WTC11 (cell line): ENCODE results near the gene RTEL1. TPM values are rescaled to one million over a fixed set of nuclear protein-coding genes. Genes with fewer than 3 reads are reported as not detected.

Source experiments
- ATAC-seq: fragments of 200-7000 bp; cut with Tn5 transposase; 2 replicates; pipeline ENCODE4 v1.10.0; 2021; ENCODE audit warnings: mild to moderate bottlenecking, moderate library complexity
- CTCF ChIA-PET: fragments of 300-600 bp; sonication (Branson Sonifier 250); formaldehyde crosslinking; loops from one replicate; lab custom pipeline; 2021; ENCODE audit warnings: antibody characterized with exemption; lab: Charles Lee
- POLR2A ChIA-PET: fragments of 350-600 bp; sonication (Branson Sonifier 250); formaldehyde crosslinking; loops from one replicate; lab custom pipeline; 2021; ENCODE audit warnings: antibody characterized with exemption; lab: Charles Lee
- DNase-seq: peaks from one replicate; pipeline ENCODE4 v3.0.0; 2021; ENCODE audit warnings: low spot score
- H3K27ac Mint-ChIP-seq: 2 replicates; pipeline ENCODE4 v1.8.0; 2021; ENCODE audit warnings: mixed read lengths
- H3K27me3 Mint-ChIP-seq: 2 replicates; pipeline ENCODE4 v1.8.0; 2021; ENCODE audit warnings: low read depth, mild to moderate bottlenecking, moderate library complexity, mixed read lengths
- H3K36me3 Mint-ChIP-seq: 2 replicates; pipeline ENCODE4 v1.8.0; 2021; ENCODE audit warnings: mixed read lengths
- H3K4me1 Mint-ChIP-seq: 2 replicates; pipeline ENCODE4 v1.8.0; 2022; ENCODE audit warnings: mixed read lengths
- H3K4me3 Mint-ChIP-seq: 2 replicates; pipeline ENCODE4 v1.8.0; 2021; ENCODE audit warnings: mild to moderate bottlenecking, moderate library complexity, mixed read lengths
- H3K9me3 Mint-ChIP-seq: 2 replicates; pipeline ENCODE4 v1.8.0; 2021; ENCODE audit warnings: mixed read lengths
- EMX1 ChIP-seq: fragments of 250-450 bp; sonication (Bioruptor Pico); IDR thresholded peaks from 2 replicates; pipeline ENCODE4 v1.8.0; 2021; ENCODE audit warnings: mild to moderate bottlenecking
- ESRRA ChIP-seq: sonication (generic); formaldehyde crosslinking; IDR thresholded peaks from 2 replicates; pipeline ENCODE4 v1.8.1; 2022; ENCODE audit warnings: mild to moderate bottlenecking, missing genetic modification reagents, borderline replicate concordance
- ETV6 ChIP-seq: sonication (generic); formaldehyde crosslinking; IDR thresholded peaks from 2 replicates; pipeline ENCODE4 v1.8.1; 2022; ENCODE audit warnings: mild to moderate bottlenecking, missing genetic modification reagents
- GRHL2 ChIP-seq: fragments of 250-450 bp; sonication (Bioruptor Pico); IDR thresholded peaks from 2 replicates; pipeline ENCODE4 v1.8.0; 2022; ENCODE audit warnings: mild to moderate bottlenecking, moderate library complexity; ENCODE audit not compliant: insufficient replicate concordance, severe bottlenecking
- HMGA2 ChIP-seq: fragments of 250-450 bp; sonication (Bioruptor Pico); IDR thresholded peaks from 2 replicates; pipeline ENCODE4 v1.4.0; 2021; ENCODE audit warnings: mild to moderate bottlenecking, moderate library complexity
- JAZF1 ChIP-seq: fragments of 250-450 bp; sonication (Bioruptor Pico); IDR thresholded peaks from 2 replicates; pipeline ENCODE4 v1.9.0; 2021; ENCODE audit warnings: moderate library complexity, mild to moderate bottlenecking, inconsistent platforms
- NR2C2 ChIP-seq: sonication (generic); formaldehyde crosslinking; IDR thresholded peaks from 2 replicates; pipeline ENCODE4 v1.8.0; 2022; ENCODE audit warnings: mild to moderate bottlenecking, missing genetic modification reagents
- NR3C1 ChIP-seq: sonication (generic); formaldehyde crosslinking; conservative IDR thresholded peaks from 2 replicates; pipeline ENCODE4 v1.8.1; 2023; ENCODE audit warnings: low read depth, mild to moderate bottlenecking, missing genetic modification reagents
- SMAD3 ChIP-seq: sonication (generic); formaldehyde crosslinking; IDR thresholded peaks from 2 replicates; pipeline ENCODE4 v1.8.0; 2022; ENCODE audit warnings: missing genetic modification reagents, mild to moderate bottlenecking, borderline replicate concordance
- TCF7 ChIP-seq: sonication (generic); formaldehyde crosslinking; IDR thresholded peaks from 2 replicates; pipeline ENCODE4 v1.8.0; 2022; ENCODE audit warnings: mild to moderate bottlenecking, low read depth, missing genetic modification reagents, moderate library complexity
- ZBTB21 ChIP-seq: sonication (generic); formaldehyde crosslinking; IDR thresholded peaks from 2 replicates; pipeline ENCODE4 v1.8.1; 2023; ENCODE audit warnings: mild to moderate bottlenecking, missing genetic modification reagents, borderline replicate concordance
- ZNF121 ChIP-seq: sonication (generic); formaldehyde crosslinking; IDR thresholded peaks from 2 replicates; pipeline ENCODE4 v1.8.0; 2023; ENCODE audit warnings: missing genetic modification reagents
- ZNF263 ChIP-seq: sonication (generic); formaldehyde crosslinking; IDR thresholded peaks from 2 replicates; pipeline ENCODE4 v1.8.1; 2022; ENCODE audit warnings: low read depth, mild to moderate bottlenecking, moderate library complexity, missing genetic modification reagents
- total RNA-seq: library from RNA; stranded (reverse); gene quantifications from 3 replicates; pipeline ENCODE4 v1.2.3, GENCODE V29; 2021
- TF ChIP-seq, protein P1 (sequence below): sonication (generic); formaldehyde crosslinking; IDR thresholded peaks from 2 replicates; pipeline ENCODE4 v1.8.0; 2022; ENCODE audit warnings: missing genetic modification reagents
- TF ChIP-seq, protein P2 (sequence below): sonication (generic); formaldehyde crosslinking; IDR thresholded peaks from 2 replicates; pipeline ENCODE4 v1.8.0; 2022; ENCODE audit warnings: mild to moderate bottlenecking, missing genetic modification reagents
- TF ChIP-seq, protein P3 (sequence below): sonication (generic); formaldehyde crosslinking; IDR thresholded peaks from 2 replicates; pipeline ENCODE4 v1.8.1; 2022; ENCODE audit warnings: missing genetic modification reagents, borderline replicate concordance
- TF ChIP-seq, protein P4 (sequence below): sonication (generic); formaldehyde crosslinking; IDR thresholded peaks from 2 replicates; pipeline ENCODE4 v1.8.1; 2022; ENCODE audit warnings: low read depth, missing genetic modification reagents, borderline replicate concordance

The RTEL1 gene
- total RNA-seq, 1 experiment from 2014 or later, result 44.9 TPM

DNA sequence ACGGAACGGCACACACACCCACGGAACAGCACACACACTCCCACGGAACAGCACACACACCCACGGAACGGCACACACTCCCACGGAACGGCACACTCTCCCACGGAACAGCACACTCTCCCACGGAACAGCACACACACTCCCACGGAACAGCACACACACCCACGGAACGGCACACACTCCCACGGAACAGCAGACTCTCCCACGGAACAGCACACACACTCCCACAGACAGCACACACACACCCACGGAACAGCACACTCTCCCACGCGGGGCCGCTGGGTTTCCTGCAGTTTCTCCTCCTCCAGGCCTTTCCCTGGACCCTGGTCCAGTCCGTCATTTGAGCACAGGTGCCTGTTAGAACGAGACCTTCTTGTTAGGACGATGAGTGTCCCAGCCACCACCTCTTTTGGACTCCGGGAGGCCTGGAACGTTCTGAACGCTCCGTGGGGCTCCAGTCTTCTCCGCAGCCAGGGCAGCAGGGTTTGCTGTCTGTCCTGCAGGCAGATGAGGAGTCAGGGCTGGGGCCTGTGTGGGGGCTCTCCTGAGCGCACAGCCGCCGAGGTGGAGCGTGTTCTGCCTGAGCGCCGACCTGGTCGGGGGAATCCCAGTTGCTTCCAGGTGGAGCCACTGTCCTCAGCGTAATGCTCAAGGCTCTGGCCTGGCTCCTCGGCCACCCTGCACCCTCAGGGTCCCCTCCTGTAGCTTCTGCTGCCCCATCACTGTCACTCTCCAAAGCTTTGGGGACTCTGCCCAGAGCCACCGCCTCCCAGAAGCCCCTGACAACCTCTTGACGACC is 20.8 kb downstream of the RTEL1 start:
- Mint-ChIP-seq H3K4me1 (no peaks in the 10 kb centered on the region), H3K4me3 (no peak overlapping the region)
- CTCF ChIA-PET, result no interaction called here
- no peak for DNase-seq
- TF ChIP-seq JAZF1 (CRISPR knock-in tag) (no peak), ETV6 (no peak), ZNF263 (CRISPR knock-in tag) (no peak)
- TF ChIP-seq, protein P1, sequence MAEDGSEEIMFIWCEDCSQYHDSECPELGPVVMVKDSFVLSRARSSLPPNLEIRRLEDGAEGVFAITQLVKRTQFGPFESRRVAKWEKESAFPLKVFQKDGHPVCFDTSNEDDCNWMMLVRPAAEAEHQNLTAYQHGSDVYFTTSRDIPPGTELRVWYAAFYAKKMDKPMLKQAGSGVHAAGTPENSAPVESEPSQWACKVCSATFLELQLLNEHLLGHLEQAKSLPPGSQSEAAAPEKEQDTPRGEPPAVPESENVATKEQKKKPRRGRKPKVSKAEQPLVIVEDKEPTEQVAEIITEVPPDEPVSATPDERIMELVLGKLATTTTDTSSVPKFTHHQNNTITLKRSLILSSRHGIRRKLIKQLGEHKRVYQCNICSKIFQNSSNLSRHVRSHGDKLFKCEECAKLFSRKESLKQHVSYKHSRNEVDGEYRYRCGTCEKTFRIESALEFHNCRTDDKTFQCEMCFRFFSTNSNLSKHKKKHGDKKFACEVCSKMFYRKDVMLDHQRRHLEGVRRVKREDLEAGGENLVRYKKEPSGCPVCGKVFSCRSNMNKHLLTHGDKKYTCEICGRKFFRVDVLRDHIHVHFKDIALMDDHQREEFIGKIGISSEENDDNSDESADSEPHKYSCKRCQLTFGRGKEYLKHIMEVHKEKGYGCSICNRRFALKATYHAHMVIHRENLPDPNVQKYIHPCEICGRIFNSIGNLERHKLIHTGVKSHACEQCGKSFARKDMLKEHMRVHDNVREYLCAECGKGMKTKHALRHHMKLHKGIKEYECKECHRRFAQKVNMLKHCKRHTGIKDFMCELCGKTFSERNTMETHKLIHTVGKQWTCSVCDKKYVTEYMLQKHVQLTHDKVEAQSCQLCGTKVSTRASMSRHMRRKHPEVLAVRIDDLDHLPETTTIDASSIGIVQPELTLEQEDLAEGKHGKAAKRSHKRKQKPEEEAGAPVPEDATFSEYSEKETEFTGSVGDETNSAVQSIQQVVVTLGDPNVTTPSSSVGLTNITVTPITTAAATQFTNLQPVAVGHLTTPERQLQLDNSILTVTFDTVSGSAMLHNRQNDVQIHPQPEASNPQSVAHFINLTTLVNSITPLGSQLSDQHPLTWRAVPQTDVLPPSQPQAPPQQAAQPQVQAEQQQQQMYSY (CRISPR knock-in tag), result no peak
- TF ChIP-seq, all 79 proteins: peak for 0
- H3K27ac Mint-ChIP-seq, result no peak overlapping the region
- ATAC-seq, result no peak
- no peaks in the 10 kb centered on the region for H3K27me3 Mint-ChIP-seq
- H3K36me3 Mint-ChIP-seq, result peaks cover 7% of the 10 kb centered on the region; the same call in 1 of the 2 replicates
- POLR2A ChIA-PET, result no interaction called here
- no peaks in the 10 kb centered on the region for H3K9me3 Mint-ChIP-seq

DNA sequence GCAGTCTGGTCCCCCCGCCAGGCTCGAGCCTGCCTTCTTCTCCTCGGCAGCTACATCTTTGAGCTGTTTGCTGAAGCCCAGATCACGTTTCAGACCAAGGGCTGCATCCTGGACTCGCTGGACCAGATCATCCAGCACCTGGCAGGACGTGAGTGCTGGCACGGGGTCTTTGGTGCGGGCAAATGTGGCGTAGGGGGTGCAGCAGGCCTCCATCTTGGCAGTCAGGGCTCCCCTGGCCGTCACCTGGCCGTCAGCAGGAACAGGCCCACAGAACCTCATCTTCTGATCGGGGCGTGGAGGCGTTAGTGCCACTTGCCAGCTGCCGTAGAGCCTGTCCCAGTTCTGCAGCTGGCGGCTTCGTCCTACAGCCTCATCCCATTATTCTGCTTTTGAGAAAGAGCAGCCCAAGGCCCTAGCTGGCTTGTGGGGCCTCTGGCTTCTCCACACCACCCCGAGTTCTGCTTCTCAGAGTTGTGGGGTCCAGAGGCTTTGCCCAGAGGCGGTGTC is 21.7 kb downstream of the RTEL1 start:
- TF ChIP-seq, protein P2, sequence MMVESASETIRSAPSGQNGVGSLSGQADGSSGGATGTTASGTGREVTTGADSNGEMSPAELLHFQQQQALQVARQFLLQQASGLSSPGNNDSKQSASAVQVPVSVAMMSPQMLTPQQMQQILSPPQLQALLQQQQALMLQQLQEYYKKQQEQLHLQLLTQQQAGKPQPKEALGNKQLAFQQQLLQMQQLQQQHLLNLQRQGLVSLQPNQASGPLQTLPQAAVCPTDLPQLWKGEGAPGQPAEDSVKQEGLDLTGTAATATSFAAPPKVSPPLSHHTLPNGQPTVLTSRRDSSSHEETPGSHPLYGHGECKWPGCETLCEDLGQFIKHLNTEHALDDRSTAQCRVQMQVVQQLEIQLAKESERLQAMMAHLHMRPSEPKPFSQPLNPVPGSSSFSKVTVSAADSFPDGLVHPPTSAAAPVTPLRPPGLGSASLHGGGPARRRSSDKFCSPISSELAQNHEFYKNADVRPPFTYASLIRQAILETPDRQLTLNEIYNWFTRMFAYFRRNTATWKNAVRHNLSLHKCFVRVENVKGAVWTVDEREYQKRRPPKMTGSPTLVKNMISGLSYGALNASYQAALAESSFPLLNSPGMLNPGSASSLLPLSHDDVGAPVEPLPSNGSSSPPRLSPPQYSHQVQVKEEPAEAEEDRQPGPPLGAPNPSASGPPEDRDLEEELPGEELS (CRISPR knock-in tag), result no peak
- TF ChIP-seq TCF7 (CRISPR knock-in tag) (no peak), HMGA2 (CRISPR knock-in tag) (no peak), SMAD3 (CRISPR knock-in tag) (no peak), NR3C1 (CRISPR knock-in tag) (no peak), EMX1 (CRISPR knock-in tag) (no peak), NR2C2 (no peak), GRHL2 (no peak), ZNF121 (no peak), ZNF263 (CRISPR knock-in tag) (no peak), ESRRA (CRISPR knock-in tag) (no peak), ZBTB21 (no peak)
- TF ChIP-seq, protein P3, sequence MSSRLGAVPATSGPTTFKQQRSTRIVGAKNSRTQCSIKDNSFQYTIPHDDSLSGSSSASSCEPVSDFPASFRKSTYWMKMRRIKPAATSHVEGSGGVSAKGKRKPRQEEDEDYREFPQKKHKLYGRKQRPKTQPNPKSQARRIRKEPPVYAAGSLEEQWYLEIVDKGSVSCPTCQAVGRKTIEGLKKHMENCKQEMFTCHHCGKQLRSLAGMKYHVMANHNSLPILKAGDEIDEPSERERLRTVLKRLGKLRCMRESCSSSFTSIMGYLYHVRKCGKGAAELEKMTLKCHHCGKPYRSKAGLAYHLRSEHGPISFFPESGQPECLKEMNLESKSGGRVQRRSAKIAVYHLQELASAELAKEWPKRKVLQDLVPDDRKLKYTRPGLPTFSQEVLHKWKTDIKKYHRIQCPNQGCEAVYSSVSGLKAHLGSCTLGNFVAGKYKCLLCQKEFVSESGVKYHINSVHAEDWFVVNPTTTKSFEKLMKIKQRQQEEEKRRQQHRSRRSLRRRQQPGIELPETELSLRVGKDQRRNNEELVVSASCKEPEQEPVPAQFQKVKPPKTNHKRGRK, result no peak
- TF ChIP-seq, protein P4, sequence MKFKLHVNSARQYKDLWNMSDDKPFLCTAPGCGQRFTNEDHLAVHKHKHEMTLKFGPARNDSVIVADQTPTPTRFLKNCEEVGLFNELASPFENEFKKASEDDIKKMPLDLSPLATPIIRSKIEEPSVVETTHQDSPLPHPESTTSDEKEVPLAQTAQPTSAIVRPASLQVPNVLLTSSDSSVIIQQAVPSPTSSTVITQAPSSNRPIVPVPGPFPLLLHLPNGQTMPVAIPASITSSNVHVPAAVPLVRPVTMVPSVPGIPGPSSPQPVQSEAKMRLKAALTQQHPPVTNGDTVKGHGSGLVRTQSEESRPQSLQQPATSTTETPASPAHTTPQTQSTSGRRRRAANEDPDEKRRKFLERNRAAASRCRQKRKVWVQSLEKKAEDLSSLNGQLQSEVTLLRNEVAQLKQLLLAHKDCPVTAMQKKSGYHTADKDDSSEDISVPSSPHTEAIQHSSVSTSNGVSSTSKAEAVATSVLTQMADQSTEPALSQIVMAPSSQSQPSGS (CRISPR knock-in tag), result no peak
- Mint-ChIP-seq H3K9me3 (no peaks in the 10 kb centered on the region), H3K27me3 (no peaks in the 10 kb centered on the region), H3K36me3 (peaks cover 7% of the 10 kb centered on the region; the same call in 1 of the 2 replicates), H3K27ac (no peak overlapping the region; the same call in 1 of the 2 replicates), H3K4me3 (no peak overlapping the region), H3K4me1 (no peaks in the 10 kb centered on the region)
- ChIA-PET POLR2A (no interaction called here), CTCF (no interaction called here)
- ATAC-seq (no peak), DNase-seq (no peak)
